Putamen (tissue), 1 donor: ENCODE data around the gene CCDC9B.
A peak's percentile ranks its signal among the peaks of the same experiment; 100 is the strongest.

Experiments used
- DNase-seq: peaks from one replicate; pipeline ENCODE4 v3.0.0-alpha.2; 2016; ENCODE audit warnings: low spot score

CCDC9B gene

GRCh38 chr15:40345867-40346578, 5.3 kb upstream of the CCDC9B start:
- no peak for DNase-seq

GRCh38 chr15:40345225-40345866, 4.6 kb upstream of the CCDC9B start:
- no peak for DNase-seq

- no peak for DNase-seq
Measured at GRCh38 chr15:40344631-40345120, 3.9 kb upstream of the CCDC9B start.

- DNase-seq, result no peak
Measured at GRCh38 chr15:40344217-40344616, 3.5 kb upstream of the CCDC9B start.

- DNase-seq, result no peak
Measured at GRCh38 chr15:40343512-40343911, 2.8 kb upstream of the CCDC9B start.

GRCh38 chr15:40342416-40343320, 1.9 kb upstream of the CCDC9B start:
- no peak for DNase-seq

GRCh38 chr15:40340038-40340739, 550 bp downstream of the CCDC9B start:
- peak; percentile 67 for DNase-seq

GRCh38 chr15:40339621-40339945, 1.2 kb downstream of the CCDC9B start:
- DNase-seq, result no peak

- peak; percentile 84 for DNase-seq
Measured at GRCh38 chr15:40338921-40339620, 1.7 kb downstream of the CCDC9B start.

GRCh38 chr15:40338041-40338657, 2.6 kb downstream of the CCDC9B start:
- DNase-seq, result peak; percentile 49

- no peak for DNase-seq
Measured at GRCh38 chr15:40337597-40337996, 3.1 kb downstream of the CCDC9B start.

- no peak for DNase-seq
Measured at GRCh38 chr15:40336744-40337122, 4.0 kb downstream of the CCDC9B start.

GRCh38 chr15:40335938-40336743, 4.6 kb downstream of the CCDC9B start:
- DNase-seq, result no peak

GRCh38 chr15:40334941-40335795, 5.6 kb downstream of the CCDC9B start:
- no peak for DNase-seq

- DNase-seq, result no peak
Measured at GRCh38 chr15:40334541-40334940, 6.2 kb downstream of the CCDC9B start.

GRCh38 chr15:40333922-40334492, 6.7 kb downstream of the CCDC9B start:
- peak; percentile 54 for DNase-seq

GRCh38 chr15:40332113-40332781, 8.5 kb downstream of the CCDC9B start:
- no peak for DNase-seq

- no peak for DNase-seq
Measured at GRCh38 chr15:40331637-40332036, 9.1 kb downstream of the CCDC9B start.
